ENCODE data around the gene NQO2. TPM values are rescaled to one million over a fixed set of nuclear protein-coding genes. Genes with fewer than 3 reads are reported as not detected.

NQO2 gene
- total and polyA plus RNA-seq, 2 of the 13 experiments (the other 11 are each of a cell fraction or from before 2014, with no cell fraction given): 32.2 to 56.5 TPM

GRCh38 chr6:2999618-3000557 is at the start of gene NQO2 (continued):
- TF ChIP-seq TOE1 (CRISPR knock-in tag; IDR thresholded peaks at IDR 0.05) (no peak; the same call in 1 of the 2 replicates), NFE2 (CRISPR knock-in tag; IDR thresholded peaks at IDR 0.05) (peak; percentile 32; the same call in 1 of the 2 replicates), KMT2A (CRISPR knock-in tag; IDR thresholded peaks at IDR 0.05) (peak; percentile 71; the same call in 1 of the 2 replicates), GLMP (CRISPR knock-in tag; IDR thresholded peaks at IDR 0.05; ENCODE audit: borderline replicate concordance) (no peak), TARDBP (CRISPR knock-in tag; IDR thresholded peaks at IDR 0.05) (peak; percentile 16; the same call in 1 of the 2 replicates), ZNF350 (CRISPR knock-in tag; IDR thresholded peaks at IDR 0.05; ENCODE audit: borderline replicate concordance, low read depth) (no peak), ZNF883 (CRISPR knock-in tag; IDR thresholded peaks at IDR 0.05; ENCODE audit: not compliant biosample characterization) (peak; percentile 78), ZNF749 (CRISPR knock-in tag; IDR thresholded peaks at IDR 0.05; ENCODE audit: borderline replicate concordance) (peak; percentile 6; the same call in 1 of the 2 replicates), NR1H2 (CRISPR knock-in tag; IDR thresholded peaks at IDR 0.05; ENCODE audit: borderline replicate concordance, low read depth) (peak; percentile 84; the same call in 1 of the 2 replicates), MTA1 (CRISPR knock-in tag; IDR thresholded peaks at IDR 0.05; ENCODE audit: borderline replicate concordance) (peak; percentile 30; the same call in 1 of the 2 replicates), ZNF160 (CRISPR knock-in tag; IDR thresholded peaks at IDR 0.05) (no peak), ZNF674 (CRISPR knock-in tag; IDR thresholded peaks at IDR 0.05; ENCODE audit: low read depth) (no peak), AKNA (CRISPR knock-in tag; IDR thresholded peaks at IDR 0.05; ENCODE audit: borderline replicate concordance) (no peak), SRSF9 (IDR thresholded peaks at IDR 0.05; ENCODE audit: borderline replicate concordance, insufficient read depth, low read depth, low read length, poor library complexity, severe bottlenecking) (no peak), ZNF703 (CRISPR knock-in tag; IDR thresholded peaks at IDR 0.05; ENCODE audit: borderline replicate concordance) (no peak; the same call in 1 of the 2 replicates), ZFP36L2 (CRISPR knock-in tag; IDR thresholded peaks at IDR 0.05) (0 out of 2 replicates have a peak, but pooled peaks have one; percentile 66), ZFP1 (CRISPR knock-in tag; IDR thresholded peaks at IDR 0.05) (no peak), ZNF652 (CRISPR knock-in tag; IDR thresholded peaks at IDR 0.05; ENCODE audit: borderline replicate concordance, low read depth) (no peak), ZFX (CRISPR knock-in tag; IDR thresholded peaks at IDR 0.05; ENCODE audit: low read depth) (peak; percentile 97), HOXA5 (CRISPR knock-in tag; IDR thresholded peaks at IDR 0.05) (no peak), ZNF382 (CRISPR knock-in tag; IDR thresholded peaks at IDR 0.05; ENCODE audit: borderline replicate concordance) (no peak), ZNF124 (CRISPR knock-in tag; IDR thresholded peaks at IDR 0.05) (no peak), ZFP90 (CRISPR knock-in tag; IDR thresholded peaks at IDR 0.05; ENCODE audit: borderline replicate concordance) (no peak)
